Measurements from ENCODE around the gene LRTM1. TPM values are rescaled to one million over a fixed set of nuclear protein-coding genes. Genes with fewer than 3 reads are reported as not detected.

The LRTM1 gene
- not detected in 2 replicates for total RNA-seq

GRCh38 chr3:54928046-54928770 is at the start of gene LRTM1:
Gene LRTM1 (minus strand): TSS chr3:54928059. CDS start chr3:54927911, 148 bp downstream.

